H1 (cell line): ENCODE results near the gene HSP90B1. TPM values are rescaled to one million over a fixed set of nuclear protein-coding genes. Genes with fewer than 3 reads are reported as not detected.

Experiments
- CTCF ChIA-PET: fragments of 300-600 bp; sonication (Branson Sonifier 250); formaldehyde crosslinking; loops from one replicate; lab custom pipeline; 2021; ENCODE audit not compliant: partially characterized antibody; lab: Charles Lee
- POLR2A ChIA-PET: fragments of 300-600 bp; sonication (Branson Sonifier 250); formaldehyde crosslinking; loops from one replicate; lab custom pipeline; 2021; ENCODE audit warnings: inconsistent platforms; ENCODE audit not compliant: partially characterized antibody; lab: Charles Lee
- DNase-seq, 2 experiments: peaks; one replicate each; pipeline versions ENCODE4 v3.0.0 to v3.0.0-alpha.2; 2010 to 2022; ENCODE audit warnings: low spot score in 2 of 2, low read depth in 1 of 2, mixed read lengths in 1 of 2
- FAIRE-seq: peaks from 2 replicates; lab custom pipeline; 2011; peaks lifted over from hg19 to GRCh38; lab: Jason Lieb, UNC
- H2AFZ ChIP-seq: 2 replicates; pipeline ENCODE4 v1.8.1; 2012; ENCODE audit warnings: low read length, inconsistent platforms
- H2AK5ac ChIP-seq: 2 replicates; pipeline ENCODE4 v1.6.1; 2013; ENCODE audit warnings: low read depth, low read length
- H2BK120ac ChIP-seq: replicated peaks from 2 replicates; pipeline ENCODE3; 2013; ENCODE audit warnings: low read depth, low read length, inconsistent platforms
- H2BK12ac ChIP-seq: 2 replicates; pipeline ENCODE4 v1.6.1; 2013; ENCODE audit warnings: low read depth, low read length
- H2BK15ac ChIP-seq: 2 replicates; pipeline ENCODE4 v1.6.1; 2013; ENCODE audit warnings: low read length
- H2BK20ac ChIP-seq: 2 replicates; pipeline ENCODE4 v1.6.1; 2013; ENCODE audit warnings: low read length
- H2BK5ac ChIP-seq: 2 replicates; pipeline ENCODE4 v1.6.1; 2013; ENCODE audit warnings: low read depth, low read length
- H3K14ac ChIP-seq: 2 replicates; pipeline ENCODE4 v1.6.1; 2013; ENCODE audit warnings: inconsistent platforms; ENCODE audit not compliant: insufficient read length
- H3K18ac ChIP-seq: 2 replicates; pipeline ENCODE4 v1.6.1; 2013; ENCODE audit warnings: low read length; ENCODE audit errors: extremely low read depth
- H3K23ac ChIP-seq: 2 replicates; pipeline ENCODE4 v1.6.1; 2013; ENCODE audit warnings: inconsistent platforms; ENCODE audit not compliant: insufficient read length
- H3K23me2 ChIP-seq: 2 replicates; pipeline ENCODE4 v1.6.1; 2013; ENCODE audit warnings: low read depth, low read length
- H3K27ac ChIP-seq: 2 replicates; pipeline ENCODE4 v1.6.1; 2011; ENCODE audit warnings: low read depth, low read length, inconsistent platforms
- H3K27me3 ChIP-seq, 4 experiments: replicated peaks in 1 of 4; 1 replicate in 1 of 4; 2 replicates in 3 of 4; pipeline versions ENCODE4 v1.6.1 to v1.8.1; 2011 to 2013; ENCODE audit warnings: low read length in 3 of 4, mild to moderate bottlenecking in 3 of 4, inconsistent platforms in 2 of 4, mixed read lengths in 2 of 4, moderate library complexity in 1 of 4; ENCODE audit not compliant: control insufficient read depth in 3 of 4, insufficient read depth in 3 of 4; ENCODE audit errors: extremely low read depth in 1 of 4
- H3K36me3 ChIP-seq, 4 experiments: 2 replicates each; pipeline versions ENCODE4 v1.6.1 to v1.8.1; 2011 to 2013; ENCODE audit warnings: mild to moderate bottlenecking in 4 of 4, low read length in 3 of 4, moderate library complexity in 2 of 4, control low read depth in 1 of 4, inconsistent platforms in 1 of 4; ENCODE audit not compliant: insufficient read depth in 4 of 4, control insufficient read depth in 2 of 4
- H3K4ac ChIP-seq: replicated peaks from 2 replicates; pipeline ENCODE3; 2013; ENCODE audit warnings: low read length, low read depth, mixed read lengths, inconsistent platforms; ENCODE audit not compliant: insufficient read length
- H3K4me1 ChIP-seq, 4 experiments: replicated peaks in 1 of 4; 1 replicate in 1 of 4; 2 replicates in 3 of 4; pipeline versions ENCODE4 v1.6.1 to v1.8.1; 2011 to 2013; ENCODE audit warnings: low read length in 3 of 4, inconsistent platforms in 2 of 4, mixed read lengths in 1 of 4; ENCODE audit not compliant: insufficient read depth in 4 of 4, control insufficient read depth in 3 of 4
- H3K4me2 ChIP-seq, 2 experiments: 2 replicates each; pipeline versions ENCODE4 v1.6.1 to v1.8.1; 2011 to 2013; ENCODE audit warnings: low read depth in 2 of 2, low read length in 2 of 2, control low read depth in 1 of 2, inconsistent platforms in 1 of 2, mild to moderate bottlenecking in 1 of 2; ENCODE audit not compliant: insufficient read depth in 1 of 2
- H3K4me3 ChIP-seq, 4 experiments: fragments of 200-600, 300-600 bp in 1 of 4; sonication (generic), shearing (Covaris generic), sonication (Bioruptor Twin) in 1 of 4; 2 replicates each; pipeline versions ENCODE4 v1.5.1 to v1.8.1; 2011 to 2016; ENCODE audit warnings: low read length in 4 of 4, low read depth in 3 of 4, control low read depth in 2 of 4, inconsistent platforms in 2 of 4, mild to moderate bottlenecking in 2 of 4, mixed read lengths in 1 of 4, moderate library complexity in 1 of 4; ENCODE audit not compliant: insufficient read depth in 2 of 4; ENCODE audit errors: extremely low read depth in 1 of 4
- H3K56ac ChIP-seq: replicated peaks from 2 replicates; pipeline ENCODE3; 2013; ENCODE audit warnings: low read depth, mild to moderate bottlenecking, mixed read lengths, low read length, inconsistent platforms; ENCODE audit not compliant: insufficient read length
- H3K79me1 ChIP-seq: 2 replicates; pipeline ENCODE4 v1.6.1; 2013; ENCODE audit warnings: low read depth, low read length, control low read depth
- H3K79me2 ChIP-seq, 2 experiments: 2 replicates each; pipeline versions ENCODE4 v1.6.1 to v1.8.1; 2012 to 2013; ENCODE audit warnings: low read length in 2 of 2, mild to moderate bottlenecking in 2 of 2, inconsistent platforms in 1 of 2; ENCODE audit not compliant: insufficient read depth in 2 of 2, control insufficient read depth in 1 of 2
- H3K9ac ChIP-seq, 4 experiments: replicated peaks in 1 of 4; 1 replicate in 1 of 4; 2 replicates in 3 of 4; pipeline versions ENCODE4 v1.6.1 to v1.8.1; 2011 to 2013; ENCODE audit warnings: low read depth in 3 of 4, low read length in 3 of 4, control low read depth in 2 of 4, mild to moderate bottlenecking in 2 of 4, moderate library complexity in 2 of 4, inconsistent platforms in 1 of 4; ENCODE audit errors: extremely low read depth in 1 of 4
- H3K9me3 ChIP-seq, 2 experiments: 2 replicates each; pipeline versions ENCODE4 v1.6.1 to v1.8.1; 2012 to 2013; ENCODE audit warnings: mild to moderate bottlenecking in 2 of 2, moderate library complexity in 2 of 2, control low read depth in 1 of 2, inconsistent platforms in 1 of 2, low read depth in 1 of 2, low read length in 1 of 2, mixed read lengths in 1 of 2; ENCODE audit not compliant: insufficient read depth in 2 of 2
- H4K20me1 ChIP-seq, 2 experiments: replicated peaks in 1 of 2; 2 replicates each; pipeline versions ENCODE3 to v1.8.1; 2011 to 2013; ENCODE audit warnings: inconsistent platforms in 2 of 2, low read length in 2 of 2, mild to moderate bottlenecking in 1 of 2; ENCODE audit not compliant: insufficient read depth in 2 of 2, control insufficient read depth in 1 of 2
- H4K5ac ChIP-seq: 2 replicates; pipeline ENCODE4 v1.6.1; 2013; ENCODE audit warnings: low read length, low read depth, mixed read lengths, inconsistent platforms; ENCODE audit not compliant: insufficient read length
- H4K8ac ChIP-seq: 2 replicates; pipeline ENCODE4 v1.8.0; 2013; ENCODE audit warnings: mild to moderate bottlenecking, moderate library complexity, low read length, inconsistent platforms; ENCODE audit not compliant: insufficient read depth; ENCODE audit errors: extremely low read depth
- H4K91ac ChIP-seq: replicated peaks from 2 replicates; pipeline ENCODE3; 2013; ENCODE audit warnings: low read length, mixed read lengths, inconsistent platforms; ENCODE audit not compliant: insufficient read length
- ASH2L ChIP-seq: fragments of 200-600, 300-600 bp; sonication (generic); IDR thresholded peaks from one replicate; pipeline ENCODE4 v1.7.1; 2017; ENCODE audit warnings: low read length
- ATF3 ChIP-seq: IDR thresholded peaks from 2 replicates; pipeline ENCODE4 v1.6.1; 2011; ENCODE audit warnings: low read depth, mild to moderate bottlenecking, low read length; ENCODE audit not compliant: insufficient read depth
- CREB1 ChIP-seq: IDR thresholded peaks from 2 replicates; pipeline ENCODE4 v1.6.1; 2012; ENCODE audit warnings: inconsistent platforms
- FOSL1 ChIP-seq: IDR thresholded peaks from 2 replicates; pipeline ENCODE4 v1.6.1; 2011; ENCODE audit warnings: mild to moderate bottlenecking, low read depth, low read length, moderate library complexity; ENCODE audit not compliant: insufficient read depth
- GABPA ChIP-seq: IDR thresholded peaks from 2 replicates; pipeline ENCODE4 v1.6.1; 2011; ENCODE audit warnings: mild to moderate bottlenecking, low read length, moderate library complexity, borderline replicate concordance; ENCODE audit not compliant: insufficient read depth
- JUN ChIP-seq: IDR thresholded peaks from 2 replicates; pipeline ENCODE4 v1.6.1; 2011; ENCODE audit warnings: low read depth, mild to moderate bottlenecking, improper control_type of control experiment, low read length
- NANOG ChIP-seq: IDR thresholded peaks from 2 replicates; pipeline ENCODE4 v1.6.1; 2011; ENCODE audit warnings: low read length, low read depth, mild to moderate bottlenecking, inconsistent platforms; ENCODE audit not compliant: insufficient read depth, poor library complexity, severe bottlenecking
- POLR2A ChIP-seq, 2 experiments: IDR thresholded peaks; 1 replicate in 1 of 2; 2 replicates in 1 of 2; pipeline ENCODE4 v1.6.1; 2011; ENCODE audit warnings: low read depth in 2 of 2, low read length in 2 of 2, mild to moderate bottlenecking in 2 of 2; ENCODE audit errors: control extremely low read depth in 1 of 2
- POLR2AphosphoS5 ChIP-seq: IDR thresholded peaks from 2 replicates; pipeline ENCODE4 v1.6.1; 2011; ENCODE audit warnings: low read depth, low read length
- RAD21 ChIP-seq, 2 experiments: IDR thresholded peaks in 1 of 2; conservative IDR thresholded peaks in 1 of 2; 2 replicates each; pipeline ENCODE4 v1.6.1; 2011; ENCODE audit warnings: low read depth in 2 of 2, low read length in 2 of 2, improper control_type of control experiment in 1 of 2, inconsistent platforms in 1 of 2, mild to moderate bottlenecking in 1 of 2, moderate library complexity in 1 of 2
- SIN3A ChIP-seq, 2 experiments: IDR thresholded peaks in 1 of 2; conservative IDR thresholded peaks in 1 of 2; 2 replicates each; pipeline ENCODE4 v1.6.1; 2011 to 2012; ENCODE audit warnings: low read length in 2 of 2, improper control_type of control experiment in 1 of 2, low read depth in 1 of 2, mild to moderate bottlenecking in 1 of 2
- SP1 ChIP-seq: IDR thresholded peaks from 2 replicates; pipeline ENCODE4 v1.6.1; 2011; ENCODE audit warnings: low read depth, low read length
- TBP ChIP-seq: IDR thresholded peaks from 2 replicates; pipeline ENCODE4 v1.6.1; 2011; ENCODE audit warnings: low read depth, low read length, improper control_type of control experiment
- WGBS, 2 experiments: shearing (Covaris generic) in 1 of 2; methylation state at CpG; one replicate each; pipeline versions ENCODE4 v1.1.6 to v1.1.7; 2013 to 2015; ENCODE audit warnings: low lambda C conversion rate in 2 of 2, mixed read lengths in 2 of 2, inconsistent platforms in 1 of 2, low coverage in 1 of 2, missing lambda C conversion rate in 1 of 2; ENCODE audit not compliant: insufficient replicate concordance in 2 of 2, insufficient coverage in 1 of 2, insufficient read length in 1 of 2; ENCODE audit errors: extremely low coverage in 1 of 2, missing lambda C conversion rate in 1 of 2; 5-methylcytosine and 5-hydroxymethylcytosine counted together
- polyA plus RNA-seq, 7 experiments: library from polyadenylated mRNA; depleted of rRNA in 3 of 7; stranded (reverse) in 5 of 7; unstranded in 2 of 7; fragments of >200 nt in 5 of 7; fragments of 200-250 nt in 2 of 7; gene quantifications; 1 replicate in 5 of 7; 2 replicates in 1 of 7; 4 replicates in 1 of 7; pipeline versions ENCODE4 v1.2.1 to v1.2.3, GENCODE V29; 2011 to 2013; ENCODE audit warnings: missing spikeins in 2 of 7, mixed read lengths in 2 of 7
- total RNA-seq: library from RNA; stranded (reverse); fragmentation: NEBNext Ultra II Directional; extraction: Animal tissue kit (Norgen Biotek cat#: 25700); gene quantifications from 2 replicates; pipeline ENCODE4 v1.2.1, GENCODE V29; 2021

HSP90B1 gene
- total and polyA plus RNA-seq, 2 of the 8 experiments (the other 6 are each of a cell fraction or from before 2014, with no cell fraction given) = 161 to 847 TPM

GRCh38 chr12:103882861-103883596 is 47.2 kb upstream of the HSP90B1 start:
- no peak overlapping the region for H2BK20ac ChIP-seq
- WGBS, 2 experiments = 62% methylated on average over 2 of the region's 2 CpGs; no CpG with 5 or more reads in 1 of the 2 experiments
- H2BK15ac ChIP-seq = no peak overlapping the region
- no peaks in the 10 kb centered on the region for H3K27me3 ChIP-seq
- no peak overlapping the region for H2AK5ac ChIP-seq
- no peak overlapping the region for H2AFZ ChIP-seq
- H4K91ac ChIP-seq = no peak overlapping the region
- H3K4me1 ChIP-seq = no peaks in the 10 kb centered on the region
- H3K14ac ChIP-seq = no peak overlapping the region
- no peak overlapping the region for H3K56ac ChIP-seq
- H2BK5ac ChIP-seq = no peak overlapping the region
- no peak overlapping the region for H3K9ac ChIP-seq
- FAIRE-seq = no peak
- H3K18ac ChIP-seq = no peak overlapping the region
- DNase-seq = no peak
- no peak overlapping the region for H4K8ac ChIP-seq
- H3K9me3 ChIP-seq = no peaks in the 10 kb centered on the region
- H3K27ac ChIP-seq = no peak overlapping the region
- no peak overlapping the region for H3K4me3 ChIP-seq
- H3K79me2 ChIP-seq = no peaks in the 10 kb centered on the region
- no peak overlapping the region for H3K4ac ChIP-seq
- no peak overlapping the region for H2BK120ac ChIP-seq
- CTCF ChIA-PET = interaction anchor here (1.0 to 2.1 kb wide), 6 partner anchors 10 to 90 kb away, joined by 3 to 5 read pairs (median 4); partner anchors contain the start of gene HSP90B1
- POLR2A ChIA-PET = interaction anchor here (2.6 kb wide), 1 partner anchor 47 kb away, joined by 10 read pairs; the partner anchor contains the start of gene HSP90B1
- H3K79me1 ChIP-seq = no peaks in the 10 kb centered on the region
- no peaks in the 10 kb centered on the region for H3K23me2 ChIP-seq
- no peak overlapping the region for H2BK12ac ChIP-seq
- no peaks in the 10 kb centered on the region for H4K20me1 ChIP-seq
- H3K4me2 ChIP-seq = no peak overlapping the region
- no peak overlapping the region for H4K5ac ChIP-seq
- no peaks in the 10 kb centered on the region for H3K36me3 ChIP-seq
- no peak overlapping the region for H3K23ac ChIP-seq
- TF ChIP-seq FOSL1 (no peak), SIN3A (conservative IDR thresholded peaks at IDR 0.05 in 1 of 2, IDR thresholded peaks at IDR 0.05 in 1 of 2; ENCODE audit: low read depth in 1 of 2, low read length in 2 of 2) (no peak), CREB1 (no peak), ATF3 (no peak), SP1 (no peak), JUN (no peak), NANOG (no peak), POLR2A (IDR thresholded peaks at IDR 0.05; ENCODE audit: control extremely low read depth in 1 of 2, low read depth in 2 of 2, low read length in 2 of 2) (no peak), RAD21 (IDR thresholded peaks at IDR 0.05 in 1 of 2, conservative IDR thresholded peaks at IDR 0.05 in 1 of 2; ENCODE audit: low read depth in 2 of 2, low read length in 2 of 2) (no peak), POLR2AphosphoS5 (no peak), ASH2L (no peak), TBP (no peak), GABPA (no peak)
